Activated CD8-positive, alpha-beta memory T cell treated with anti-CD3 and anti-CD28 coated beads, Interleukin-2, amount 50 U/mL, for 1 hour (primary cell): ENCODE results near the gene GPR142.
A peak's percentile ranks its signal among the peaks of the same experiment; 100 is the strongest.

Source experiments
- DNase-seq: peaks from one replicate; pipeline ENCODE4 v3.0.0-alpha.2; 2020; ENCODE audit errors: extremely low read depth

Gene GPR142

DNA sequence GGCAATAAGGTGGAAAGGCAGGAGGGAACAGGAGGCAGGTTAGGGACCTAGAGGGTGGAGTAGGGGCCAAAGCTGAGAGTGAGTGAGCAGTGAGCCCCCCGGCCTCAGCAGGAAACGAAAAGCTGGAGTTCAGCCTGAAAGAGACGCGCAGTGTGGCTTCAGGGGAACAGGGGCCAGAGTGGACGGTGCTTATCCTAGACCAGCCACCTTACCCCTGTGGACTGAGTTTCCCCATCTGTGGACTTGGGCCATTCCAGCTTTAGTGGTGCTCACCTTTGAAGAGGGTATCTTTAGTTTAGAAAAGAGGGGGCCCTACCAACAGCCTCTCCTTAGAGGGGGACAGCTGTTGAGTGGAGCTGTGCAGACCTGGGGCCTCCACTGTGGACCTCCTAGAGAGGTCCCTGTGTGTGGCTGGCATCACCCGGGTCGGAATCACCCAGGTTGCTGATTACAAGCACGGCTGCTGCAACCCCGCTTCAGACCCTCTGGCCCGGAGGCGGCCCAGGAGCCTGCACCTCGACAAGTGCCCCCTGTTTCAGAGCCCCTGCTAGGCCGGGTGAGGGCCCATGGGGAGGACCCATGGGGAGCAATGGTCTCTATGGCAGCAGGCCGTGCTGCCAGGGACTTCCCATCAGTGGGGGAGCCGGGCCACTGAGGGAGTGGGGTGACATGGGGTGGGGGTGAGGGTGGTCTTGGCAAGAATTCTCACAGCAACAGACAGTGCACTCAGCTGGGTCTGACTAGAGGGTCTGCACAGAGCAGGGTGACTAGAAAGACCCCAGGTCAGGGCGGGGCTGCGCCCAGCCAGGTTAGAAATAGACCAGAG is 2.6 kb downstream of the GPR142 start:
- DNase-seq: no peak

DNA sequence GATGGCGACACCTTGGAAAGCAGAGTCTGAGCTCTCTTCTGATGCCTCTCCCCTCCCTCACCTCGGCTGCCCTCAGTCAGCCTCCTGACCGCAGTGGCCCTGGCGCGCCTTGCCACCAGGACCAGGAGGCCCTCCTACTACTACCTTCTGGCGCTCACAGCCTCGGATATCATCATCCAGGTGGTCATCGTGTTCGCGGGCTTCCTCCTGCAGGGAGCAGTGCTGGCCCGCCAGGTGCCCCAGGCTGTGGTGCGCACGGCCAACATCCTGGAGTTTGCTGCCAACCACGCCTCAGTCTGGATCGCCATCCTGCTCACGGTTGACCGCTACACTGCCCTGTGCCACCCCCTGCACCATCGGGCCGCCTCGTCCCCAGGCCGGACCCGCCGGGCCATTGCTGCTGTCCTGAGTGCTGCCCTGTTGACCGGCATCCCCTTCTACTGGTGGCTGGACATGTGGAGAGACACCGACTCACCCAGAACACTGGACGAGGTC is 4.4 kb downstream of the GPR142 start:
- no peak for DNase-seq

DNA sequence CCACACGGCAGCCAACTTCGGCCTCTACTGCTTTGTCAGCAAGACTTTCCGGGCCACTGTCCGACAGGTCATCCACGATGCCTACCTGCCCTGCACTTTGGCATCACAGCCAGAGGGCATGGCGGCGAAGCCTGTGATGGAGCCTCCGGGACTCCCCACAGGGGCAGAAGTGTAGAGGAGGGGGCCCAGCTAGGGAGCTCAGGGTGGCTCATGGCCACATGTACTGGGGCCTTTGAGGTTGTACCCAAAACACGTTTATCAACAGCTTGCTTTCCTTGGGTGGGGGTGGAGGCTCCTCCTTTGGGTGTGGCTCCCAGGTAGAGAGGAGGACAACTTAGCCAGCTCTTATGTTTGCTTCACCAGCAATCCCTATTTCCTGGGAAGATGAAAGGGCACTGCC is 5.1 kb downstream of the GPR142 start:
- DNase-seq: no peak

DNA sequence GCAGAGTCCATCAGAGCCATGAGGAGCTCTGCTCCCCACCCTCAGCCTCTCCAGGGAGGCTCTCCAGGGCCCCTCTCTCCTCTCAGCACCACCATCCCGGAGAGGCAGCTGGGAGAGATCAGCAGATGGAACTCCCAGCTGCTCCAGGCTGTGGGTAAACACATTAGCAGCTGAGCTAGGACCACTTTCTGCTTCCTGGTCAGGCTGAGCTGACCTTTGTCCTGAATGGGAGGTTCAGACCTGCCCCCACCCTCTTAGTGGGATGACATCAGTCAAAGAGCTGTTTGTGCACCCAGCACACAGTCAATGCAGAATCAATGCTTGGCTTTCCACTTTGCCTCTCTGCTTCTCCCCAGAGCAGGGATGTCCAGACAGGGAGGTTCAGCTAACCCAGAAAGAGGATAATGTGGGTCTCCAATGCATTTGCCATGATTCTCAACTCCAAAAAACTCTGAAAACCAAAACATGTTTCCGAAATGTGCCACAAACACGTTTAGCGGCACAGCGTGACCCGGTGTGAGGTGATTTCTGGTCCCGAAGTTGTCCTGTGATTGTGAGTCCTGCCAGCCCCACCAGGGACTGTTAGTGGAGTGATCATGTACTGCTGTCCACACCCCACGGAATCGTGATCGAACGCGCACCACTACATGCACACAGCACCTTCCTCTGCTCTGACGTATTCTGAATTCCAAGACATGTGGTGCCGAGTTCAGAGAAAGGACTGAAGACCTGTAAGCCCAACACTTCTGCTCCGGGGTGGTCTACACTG is 6.7 kb downstream of the GPR142 start:
- DNase-seq: no peak

DNA sequence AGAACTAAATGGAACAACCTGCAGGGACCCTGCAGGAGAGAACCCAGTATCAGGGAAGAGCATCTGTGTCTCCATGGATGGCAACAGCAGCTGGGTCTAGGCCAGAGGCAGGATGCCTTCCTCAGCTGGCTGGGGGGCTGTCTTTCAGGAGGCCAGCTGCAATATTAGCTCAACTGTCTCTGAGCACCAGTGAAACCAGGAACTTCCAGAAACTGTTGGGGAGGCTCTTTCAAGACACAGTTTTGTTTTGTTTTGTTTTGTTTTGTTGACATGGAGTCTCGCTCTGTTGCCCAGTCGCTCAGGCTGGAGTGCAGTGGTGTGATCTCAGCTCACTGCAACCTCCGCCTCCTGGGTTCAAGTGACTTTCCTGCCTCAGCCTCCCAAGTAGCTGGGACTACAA is 7.6 kb downstream of the GPR142 start:
- no peak for DNase-seq

DNA sequence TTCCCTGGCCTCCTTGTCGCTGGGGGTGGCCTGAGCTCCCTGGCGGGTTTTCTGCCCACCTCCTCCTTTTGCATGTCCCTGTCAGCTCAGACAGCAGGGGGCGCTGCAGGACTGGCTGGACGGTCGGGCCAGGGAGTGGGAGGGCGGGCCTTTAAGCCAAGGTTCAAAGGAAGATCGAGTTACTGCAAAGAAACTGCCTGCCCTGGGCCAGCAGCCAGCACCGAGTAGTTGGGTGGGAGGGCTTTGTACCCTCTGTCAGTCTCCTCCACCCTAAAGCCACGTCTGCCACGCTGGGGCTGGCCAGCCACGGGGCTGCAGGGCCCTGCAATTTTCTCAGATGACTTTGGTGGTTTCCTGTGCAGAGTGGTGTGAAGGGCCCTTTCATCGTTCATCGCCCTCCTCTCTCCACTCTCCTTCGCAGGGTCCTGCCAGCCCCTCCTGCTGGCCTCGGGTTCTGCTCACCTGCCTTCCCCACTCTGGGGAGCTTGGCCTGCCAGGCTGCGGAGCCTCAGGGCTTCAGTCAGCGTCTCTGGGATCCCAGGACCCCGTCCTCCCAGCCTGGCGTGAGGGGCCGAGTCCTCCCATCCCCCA is 12.3 kb downstream of the GPR142 start:
- peak; percentile 75 for DNase-seq

DNA sequence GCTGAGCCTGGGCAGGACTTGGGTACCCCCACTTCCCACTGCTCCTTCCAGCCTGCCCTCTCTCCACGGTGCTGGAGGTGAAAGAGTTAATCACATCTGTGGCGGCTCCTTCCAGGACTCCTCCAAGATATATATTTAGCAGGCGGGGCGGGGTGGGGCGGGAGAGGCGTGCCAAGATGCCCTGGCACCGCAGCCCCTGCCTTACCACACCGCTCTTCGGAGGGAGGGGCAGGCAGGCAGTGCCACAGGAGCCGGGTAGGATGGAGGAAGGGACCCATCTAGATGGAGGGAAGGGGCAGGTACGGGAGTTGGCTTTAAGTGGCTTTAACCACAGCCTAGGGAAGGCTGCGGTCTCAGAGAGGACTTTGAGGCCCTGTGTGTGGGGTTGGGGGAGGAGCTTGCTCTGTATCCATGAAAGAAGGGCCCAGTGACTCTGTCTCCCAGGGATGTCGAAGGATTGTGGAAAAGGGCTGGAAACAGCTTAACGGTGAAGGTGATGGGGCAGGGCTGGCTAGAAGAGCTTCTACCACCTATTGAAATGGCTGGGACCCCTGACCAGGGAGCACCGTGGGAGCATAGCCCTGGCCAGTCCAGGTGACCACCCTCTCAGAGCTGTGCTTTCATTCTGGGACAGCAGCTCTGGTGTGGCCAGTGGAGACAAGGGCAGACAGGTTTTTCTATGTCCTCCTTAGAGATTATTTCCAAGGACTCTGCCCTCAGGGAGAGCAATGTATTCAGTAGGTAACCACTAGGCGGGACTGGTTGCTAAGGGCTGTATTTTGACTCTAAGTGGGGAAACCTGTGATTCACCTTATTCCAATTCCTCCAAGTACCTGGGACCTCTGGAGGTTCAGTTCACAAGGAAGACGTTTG is 13.0 kb downstream of the GPR142 start:
- DNase-seq: no peak

DNA sequence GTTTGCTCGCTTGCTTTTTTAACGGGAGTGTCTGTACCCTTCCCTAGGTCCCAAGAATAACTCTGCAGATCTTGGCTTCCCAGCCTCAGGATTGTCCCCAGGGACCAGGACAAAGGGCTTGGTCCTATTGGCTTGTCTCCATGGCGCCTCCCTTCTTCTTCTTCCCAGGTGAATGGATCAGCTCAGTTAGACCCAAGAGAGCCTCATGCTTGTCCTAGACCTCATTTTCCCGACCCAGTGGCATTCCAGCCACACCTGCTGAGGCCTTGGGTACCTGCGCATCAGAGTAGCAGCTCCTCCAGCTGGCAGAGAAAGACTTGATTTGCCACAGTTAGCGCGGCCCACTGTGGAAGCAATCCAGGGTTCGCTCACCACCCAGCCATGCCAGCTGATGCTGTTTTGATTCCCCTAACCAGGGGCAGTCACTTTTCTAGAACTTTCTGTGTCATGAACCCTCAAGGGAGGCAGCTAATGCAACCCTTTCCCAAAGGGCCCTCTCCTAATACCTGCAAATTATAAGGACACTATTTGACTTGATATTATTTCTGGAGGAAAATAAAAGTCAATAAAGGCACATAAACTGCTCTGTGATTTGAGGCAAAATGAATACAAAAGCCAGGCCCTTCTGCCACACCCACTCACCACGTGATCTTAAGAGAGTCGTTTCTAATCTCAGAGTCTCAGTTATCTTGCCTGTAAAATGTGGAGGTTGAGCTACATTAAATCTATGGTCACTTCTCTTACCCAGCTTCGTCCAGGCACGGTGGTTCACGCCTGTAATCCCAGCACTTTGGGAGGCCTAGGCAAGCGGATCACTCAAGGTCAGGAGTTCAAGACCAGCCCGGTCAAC is 13.9 kb downstream of the GPR142 start:
- DNase-seq: no peak

DNA sequence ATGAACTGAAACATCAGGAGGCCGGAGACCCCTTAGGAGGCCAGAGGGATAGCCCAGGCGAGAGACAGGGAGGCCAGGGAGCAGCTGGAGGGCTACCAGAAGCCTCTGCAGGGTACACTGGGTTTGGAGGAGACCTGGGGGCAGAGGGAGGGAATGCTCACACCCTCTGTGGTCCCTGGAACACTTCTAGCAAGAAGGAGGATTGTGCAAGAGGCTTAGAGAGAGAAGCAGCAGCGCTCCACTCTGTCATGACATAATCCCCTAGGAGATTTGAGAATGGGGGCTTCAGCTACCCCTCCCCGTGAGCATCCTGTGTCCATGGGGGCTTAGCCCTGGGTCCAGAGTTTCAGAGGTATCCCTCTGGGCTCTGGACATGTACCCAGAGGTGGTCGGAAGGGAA is 15.8 kb downstream of the GPR142 start:
- no peak for DNase-seq

DNA sequence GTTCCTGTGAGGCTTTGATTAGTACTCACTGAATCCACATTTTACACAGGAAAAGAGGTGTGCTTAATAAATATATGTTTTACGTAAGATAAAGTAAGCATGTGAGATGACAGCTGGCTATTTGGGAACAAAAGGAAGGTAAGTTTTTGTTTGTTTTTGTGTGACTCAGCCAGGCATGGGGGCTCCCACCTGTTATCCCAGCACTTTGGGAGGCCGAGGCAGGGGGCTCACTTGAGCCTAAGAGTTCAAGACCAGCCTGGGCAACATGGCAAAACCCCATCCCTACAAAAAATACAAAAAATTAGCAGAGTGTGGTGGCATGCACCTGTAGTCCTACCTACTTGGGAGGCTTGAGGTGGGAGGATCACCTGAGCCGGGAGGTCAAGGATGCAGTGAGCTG is 17.9 kb downstream of the GPR142 start:
- no peak for DNase-seq

DNA sequence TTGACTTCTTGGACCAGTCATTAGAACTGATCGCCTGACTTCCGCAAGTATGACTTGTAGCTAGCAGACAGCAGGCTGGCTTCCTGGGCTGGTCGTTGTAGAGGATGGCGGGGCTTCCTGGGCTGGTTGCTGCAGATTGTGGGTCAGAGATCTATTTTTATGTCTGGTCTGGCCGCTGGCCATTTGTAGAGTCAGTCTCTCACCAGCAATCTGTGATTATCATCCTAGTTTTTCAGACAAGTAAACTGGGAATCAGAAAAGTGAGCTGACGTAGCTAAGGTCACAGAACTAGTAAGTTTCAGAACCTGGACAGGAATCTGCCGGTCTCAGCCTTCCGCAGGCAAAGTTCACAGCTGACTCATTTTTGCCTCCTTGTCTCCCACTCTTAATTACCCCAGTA is 19.1 kb downstream of the GPR142 start:
- no peak for DNase-seq

DNA sequence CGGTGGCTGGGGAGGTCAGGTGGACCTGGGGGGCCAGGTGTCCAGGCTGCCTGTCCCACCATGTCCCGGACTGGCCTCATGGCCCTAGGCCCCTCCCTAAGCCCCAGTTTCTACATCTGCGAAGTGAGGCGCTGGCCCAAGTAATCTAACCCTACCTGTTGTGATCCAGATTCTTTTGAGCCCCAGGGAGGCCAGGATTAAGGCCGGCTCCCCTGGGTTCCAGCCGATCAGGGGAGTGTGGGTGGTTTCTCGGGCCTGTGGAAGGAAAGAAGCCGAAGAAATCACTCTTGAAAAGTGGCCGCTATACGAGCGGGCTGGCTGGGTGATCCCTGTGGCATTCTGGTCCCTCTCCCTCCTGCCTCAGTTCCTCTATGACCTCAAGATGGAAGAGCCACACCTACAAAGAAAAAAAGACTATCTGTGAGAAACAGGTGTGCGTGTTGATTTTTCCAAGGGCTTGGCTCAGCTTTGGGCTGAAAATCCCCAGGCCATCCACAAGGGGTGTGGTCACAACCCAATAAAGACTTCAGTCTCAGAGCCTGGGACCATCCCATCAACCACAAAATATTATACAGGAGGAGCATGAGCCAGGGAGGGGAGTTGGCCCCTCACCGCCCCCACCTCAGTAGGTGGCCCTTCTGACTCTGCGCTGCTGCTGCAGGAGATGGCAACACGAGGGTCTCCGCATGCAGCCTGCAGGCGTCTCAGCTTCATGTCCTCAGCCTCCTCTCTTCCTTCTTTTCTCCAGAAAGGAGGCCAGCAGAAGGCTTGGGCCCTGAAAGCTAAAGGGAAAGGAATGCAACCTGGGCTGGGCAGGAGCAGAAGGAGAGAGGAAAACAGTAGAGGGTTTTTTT is 20.3 kb downstream of the GPR142 start:
- DNase-seq: no peak

DNA sequence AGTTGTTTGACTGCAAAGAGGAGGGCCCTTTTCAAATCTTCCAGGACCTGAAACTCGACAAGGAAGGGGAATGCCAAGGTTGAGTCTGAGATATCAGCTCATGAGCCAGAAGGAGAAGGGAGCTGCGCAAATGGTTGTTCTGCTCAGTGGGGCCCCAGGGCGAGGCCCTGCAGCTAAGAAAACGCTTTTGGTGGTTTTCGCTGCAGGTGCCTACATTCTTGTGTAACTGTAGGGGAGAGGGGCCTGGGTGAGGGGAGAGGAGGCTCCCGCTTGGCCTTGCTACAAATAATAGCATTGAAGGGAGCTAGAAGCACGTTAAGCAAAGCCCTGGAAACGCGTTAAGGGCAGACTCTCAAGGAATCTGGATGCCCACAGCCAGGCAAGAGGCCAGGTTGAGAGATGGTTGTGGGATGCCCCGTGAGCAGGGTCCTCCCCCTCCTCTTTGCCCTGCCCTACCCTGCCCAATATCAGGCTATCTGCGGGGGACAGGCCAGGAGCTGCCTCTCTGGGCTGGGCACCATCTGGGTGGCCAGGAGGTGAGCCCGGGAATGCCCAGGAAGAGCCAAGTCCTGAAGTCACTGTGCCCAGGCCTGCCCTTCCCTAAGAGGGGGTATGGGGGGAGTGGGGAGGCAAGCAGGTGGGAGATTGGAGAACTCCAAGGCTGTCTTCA is 21.9 kb downstream of the GPR142 start:
- no peak for DNase-seq

DNA sequence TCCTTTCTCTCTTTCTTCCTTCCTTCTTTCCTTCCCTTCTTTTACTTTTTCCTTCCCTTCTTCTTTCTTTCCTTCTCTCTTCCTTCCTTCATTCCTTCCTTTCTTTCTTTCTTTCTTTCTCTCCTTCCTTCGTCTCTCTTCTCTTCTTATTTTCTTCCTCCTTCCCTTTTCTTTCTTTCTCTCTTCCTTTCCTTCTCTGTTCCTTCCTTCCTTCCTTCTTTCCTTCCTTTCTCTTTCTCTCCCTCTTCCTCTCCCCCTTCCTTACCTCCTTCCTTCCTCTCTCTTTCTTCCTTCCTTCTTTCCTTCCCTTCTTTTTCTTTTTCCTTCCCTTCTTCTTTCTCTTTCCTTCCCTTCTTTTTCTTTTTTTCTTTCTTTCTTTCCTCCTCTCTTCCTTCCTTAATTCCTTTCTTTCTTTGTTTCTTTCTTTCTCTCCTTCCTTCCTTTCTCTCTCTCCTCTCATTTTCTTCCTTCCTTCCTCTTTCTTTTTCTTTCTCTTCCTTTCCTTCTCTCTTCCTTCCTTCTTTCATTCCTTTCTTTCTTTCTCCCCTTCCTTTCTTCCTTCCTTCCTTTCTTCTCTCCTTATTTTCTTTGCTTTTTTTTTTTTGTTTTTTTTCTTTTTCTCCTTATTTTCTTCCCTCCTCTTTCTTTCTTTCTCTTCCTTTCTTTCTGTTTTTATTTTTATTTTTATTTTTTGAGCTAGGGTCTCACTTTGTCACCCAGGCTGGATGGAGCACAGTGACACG is 22.8 kb downstream of the GPR142 start:
- no peak for DNase-seq

DNA sequence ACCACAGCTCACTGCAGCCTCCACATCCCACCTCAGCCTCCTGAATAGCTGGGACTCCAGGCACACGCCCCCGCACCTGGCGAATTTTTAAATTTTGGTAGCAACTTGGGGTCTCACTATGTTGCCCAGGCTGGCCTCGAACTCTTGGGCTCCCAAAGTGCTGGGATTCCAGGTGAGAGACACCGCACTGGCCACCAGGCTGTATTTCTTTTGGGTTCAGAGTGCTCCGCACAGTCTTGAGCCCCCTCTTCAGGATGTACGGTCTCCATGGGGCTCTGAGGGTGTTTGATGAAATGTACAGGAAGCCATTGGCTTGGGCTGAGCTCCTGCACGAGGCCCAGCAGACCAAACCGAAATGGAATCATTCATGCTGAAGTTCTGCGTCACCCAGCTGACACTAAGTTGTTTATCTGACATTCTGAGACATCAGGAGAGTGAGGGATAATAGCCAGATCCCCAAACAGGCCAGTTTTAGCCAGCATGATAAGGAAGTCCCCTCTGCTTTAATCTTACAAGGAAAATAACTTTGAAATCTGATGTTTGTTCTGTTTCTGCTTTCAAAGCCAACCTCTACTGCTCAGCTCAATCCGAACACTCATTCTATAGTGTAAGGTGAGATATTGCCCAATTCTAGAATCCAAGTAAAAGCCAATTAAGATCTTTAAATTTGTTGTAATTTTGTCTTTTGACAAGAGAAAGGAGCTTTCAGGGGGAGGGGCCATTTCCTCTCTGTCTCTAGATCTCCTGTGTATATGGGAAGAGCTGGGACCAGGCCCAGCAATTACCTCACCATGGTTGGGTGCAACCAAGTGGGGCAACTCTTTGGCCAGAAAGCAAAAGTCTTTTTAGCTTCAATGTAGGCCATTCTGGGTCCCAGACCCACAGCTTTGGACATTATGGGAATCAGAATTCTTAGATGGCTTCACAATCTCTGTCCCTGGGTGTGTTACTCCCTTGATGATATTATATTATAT is 23.7 kb downstream of the GPR142 start:
- no peak for DNase-seq

DNA sequence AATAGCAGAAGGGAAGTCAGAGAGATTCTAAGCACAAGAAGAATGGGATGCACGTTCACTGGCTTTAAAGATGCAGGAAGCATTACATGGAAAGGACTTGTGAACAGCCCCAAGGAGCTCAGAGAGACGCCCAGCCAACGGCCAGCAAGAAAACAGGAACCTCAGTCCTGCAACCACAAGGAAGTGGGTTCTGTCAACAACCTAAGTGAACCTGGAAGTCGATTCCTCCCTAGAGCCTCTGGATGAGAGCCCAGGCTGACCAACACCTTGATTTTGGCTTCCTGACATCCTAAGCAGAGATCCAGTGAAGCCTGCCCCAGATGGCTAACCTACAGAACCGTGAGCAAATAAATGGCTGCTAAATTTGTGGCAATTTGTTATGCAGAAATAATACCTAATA is 24.5 kb downstream of the GPR142 start:
- DNase-seq: no peak

DNA sequence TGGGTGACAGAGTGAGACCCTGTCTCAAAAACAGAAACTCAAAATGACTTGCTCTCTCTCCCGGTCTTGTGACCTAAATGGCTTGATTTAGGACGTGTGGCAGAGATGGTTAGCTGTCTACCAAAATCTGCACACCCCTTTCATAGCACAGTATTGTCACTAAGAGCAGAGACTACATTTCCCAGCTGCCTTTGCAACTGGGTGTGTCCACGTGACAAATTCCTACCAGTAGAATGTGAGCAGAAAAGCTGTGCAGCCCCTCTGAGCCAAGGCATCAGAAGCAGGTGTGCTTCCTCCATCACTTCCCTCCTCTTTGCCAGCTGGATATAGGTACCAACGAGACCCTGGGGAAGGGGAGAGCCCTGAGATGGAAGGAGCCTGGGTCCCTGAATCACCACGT is 25.5 kb downstream of the GPR142 start:
- DNase-seq: no peak
